Measurements from ENCODE around the gene LARGE1.

The LARGE1 gene

DNA sequence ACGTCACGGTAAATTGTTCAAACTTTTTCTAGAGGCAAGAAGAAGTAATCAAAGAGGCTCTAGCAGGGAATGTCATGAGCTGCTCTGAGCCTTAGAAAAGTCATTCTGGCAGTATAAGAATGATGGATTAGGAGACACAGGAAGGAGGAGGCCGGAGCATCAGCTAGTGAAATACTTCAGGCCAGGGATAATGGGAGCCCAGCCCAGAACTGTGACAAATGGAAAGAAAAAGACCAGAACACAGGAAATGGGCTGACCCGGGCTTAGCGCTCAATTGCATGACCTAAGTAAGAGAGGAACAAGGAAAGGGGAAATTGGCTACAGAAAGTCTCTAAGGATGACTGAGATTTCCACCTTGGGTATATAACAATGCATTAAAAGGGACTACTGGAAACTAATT lies 108.6 kb downstream of the LARGE1 start:
- no peaks in the 10 kb centered on the region for H3F3A ChIP-seq (ENCODE audit: insufficient read depth)
- H3K79me2 ChIP-seq (ENCODE audit: insufficient read depth, low read length), result no peaks in the 10 kb centered on the region
- H3K27me3 ChIP-seq (ENCODE audit: low read length), result no peaks in the 10 kb centered on the region
- TF ChIP-seq EZH2phosphoT487 (conservative IDR thresholded peaks at IDR 0.05; ENCODE audit: low read length), result no peak
- no peak overlapping the region for H3K4me2 ChIP-seq (ENCODE audit: low read depth, low read length, poor library complexity, severe bottlenecking)
- no peak overlapping the region for H3K4me3 ChIP-seq (ENCODE audit: insufficient read depth, low read length, poor library complexity, severe bottlenecking)
- H3K9me3 ChIP-seq (ENCODE audit: insufficient read depth, low read length), result no peaks in the 10 kb centered on the region
- no peak overlapping the region for H3K9ac ChIP-seq (ENCODE audit: low read length)
- no peak overlapping the region for H3K27ac ChIP-seq (ENCODE audit: low read depth, low read length)
- H3K36me3 ChIP-seq (ENCODE audit: low read length), result no peaks in the 10 kb centered on the region
- no peaks in the 10 kb centered on the region for H3K9me2 ChIP-seq (replicated peaks; ENCODE audit: insufficient read depth, low read length)
- H4K20me1 ChIP-seq (ENCODE audit: low read depth, low read length), result no peaks in the 10 kb centered on the region
- no peak overlapping the region for H2AFZ ChIP-seq (ENCODE audit: low read depth, low read length, severe bottlenecking)

DNA sequence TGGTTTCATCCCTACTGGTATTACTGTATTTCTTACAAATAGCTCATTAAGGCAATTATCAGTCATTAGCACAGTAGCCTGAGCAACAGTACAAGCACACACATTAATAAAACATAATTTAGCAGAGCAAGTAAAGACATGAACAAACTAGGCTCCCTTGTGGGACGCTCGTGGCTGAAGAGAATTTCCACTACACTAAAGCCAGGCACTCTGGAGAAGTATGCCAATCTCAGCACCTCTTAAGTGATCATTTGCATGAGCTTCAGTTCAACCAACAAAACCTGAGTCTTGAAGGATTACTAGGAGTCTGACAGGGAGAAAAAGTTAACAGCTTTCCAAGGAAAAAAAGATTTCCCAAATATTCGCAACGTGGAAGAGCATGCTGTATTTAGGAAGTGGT lies 109.1 kb downstream of the LARGE1 start:
- H3K9ac ChIP-seq (ENCODE audit: low read length), result no peak overlapping the region
- TF ChIP-seq, protein P1, sequence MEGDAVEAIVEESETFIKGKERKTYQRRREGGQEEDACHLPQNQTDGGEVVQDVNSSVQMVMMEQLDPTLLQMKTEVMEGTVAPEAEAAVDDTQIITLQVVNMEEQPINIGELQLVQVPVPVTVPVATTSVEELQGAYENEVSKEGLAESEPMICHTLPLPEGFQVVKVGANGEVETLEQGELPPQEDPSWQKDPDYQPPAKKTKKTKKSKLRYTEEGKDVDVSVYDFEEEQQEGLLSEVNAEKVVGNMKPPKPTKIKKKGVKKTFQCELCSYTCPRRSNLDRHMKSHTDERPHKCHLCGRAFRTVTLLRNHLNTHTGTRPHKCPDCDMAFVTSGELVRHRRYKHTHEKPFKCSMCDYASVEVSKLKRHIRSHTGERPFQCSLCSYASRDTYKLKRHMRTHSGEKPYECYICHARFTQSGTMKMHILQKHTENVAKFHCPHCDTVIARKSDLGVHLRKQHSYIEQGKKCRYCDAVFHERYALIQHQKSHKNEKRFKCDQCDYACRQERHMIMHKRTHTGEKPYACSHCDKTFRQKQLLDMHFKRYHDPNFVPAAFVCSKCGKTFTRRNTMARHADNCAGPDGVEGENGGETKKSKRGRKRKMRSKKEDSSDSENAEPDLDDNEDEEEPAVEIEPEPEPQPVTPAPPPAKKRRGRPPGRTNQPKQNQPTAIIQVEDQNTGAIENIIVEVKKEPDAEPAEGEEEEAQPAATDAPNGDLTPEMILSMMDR (IDR thresholded peaks at IDR 0.05; ENCODE audit: insufficient read depth, low read length, poor library complexity, severe bottlenecking), result no peak
- TF ChIP-seq EZH2phosphoT487 (conservative IDR thresholded peaks at IDR 0.05; ENCODE audit: low read length), result no peak
- H3K79me2 ChIP-seq (ENCODE audit: insufficient read depth, low read length), result no peaks in the 10 kb centered on the region
- no peaks in the 10 kb centered on the region for H3F3A ChIP-seq (ENCODE audit: insufficient read depth)
- H4K20me1 ChIP-seq (ENCODE audit: low read depth, low read length), result no peaks in the 10 kb centered on the region
- H3K9me2 ChIP-seq (replicated peaks; ENCODE audit: insufficient read depth, low read length), result no peaks in the 10 kb centered on the region
- no peaks in the 10 kb centered on the region for H3K9me3 ChIP-seq (ENCODE audit: insufficient read depth, low read length)
- no peak overlapping the region for H3K4me2 ChIP-seq (ENCODE audit: low read depth, low read length, poor library complexity, severe bottlenecking)
- H3K4me3 ChIP-seq (ENCODE audit: insufficient read depth, low read length, poor library complexity, severe bottlenecking), result no peak overlapping the region
- H3K36me3 ChIP-seq (ENCODE audit: low read length), result no peaks in the 10 kb centered on the region
- H3K27ac ChIP-seq (ENCODE audit: low read depth, low read length), result no peak overlapping the region
- no peaks in the 10 kb centered on the region for H3K27me3 ChIP-seq (ENCODE audit: low read length)
- H2AFZ ChIP-seq (ENCODE audit: low read depth, low read length, severe bottlenecking), result no peak overlapping the region

DNA sequence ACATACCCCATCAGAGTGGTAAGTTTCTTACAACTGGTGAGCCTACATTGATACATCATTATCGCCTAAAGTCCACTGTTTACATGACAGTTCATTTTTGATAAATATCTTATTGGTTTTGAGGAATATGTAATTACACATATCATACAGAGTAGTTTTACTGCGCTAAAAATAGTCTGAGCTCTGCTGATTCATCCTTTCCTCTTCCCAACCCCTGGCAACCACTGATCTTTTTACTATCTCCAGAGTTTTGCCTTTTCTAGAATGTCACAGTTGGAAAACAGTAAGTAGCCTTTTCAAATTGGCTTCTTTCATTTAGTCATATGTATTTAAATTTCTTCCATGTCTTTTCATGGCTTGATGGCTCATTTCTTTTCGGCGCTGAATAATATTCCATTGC lies 112.8 kb downstream of the LARGE1 start:
- no peaks in the 10 kb centered on the region for H3K79me2 ChIP-seq (ENCODE audit: insufficient read depth, low read length)
- H3K9ac ChIP-seq (ENCODE audit: low read length), result no peak overlapping the region
- no peak overlapping the region for H3K4me2 ChIP-seq (ENCODE audit: low read depth, low read length, poor library complexity, severe bottlenecking)
- H3F3A ChIP-seq (ENCODE audit: insufficient read depth), result no peaks in the 10 kb centered on the region
- no peaks in the 10 kb centered on the region for H3K9me2 ChIP-seq (replicated peaks; ENCODE audit: insufficient read depth, low read length)
- no peak overlapping the region for H3K27ac ChIP-seq (ENCODE audit: low read depth, low read length)
- H3K9me3 ChIP-seq (ENCODE audit: insufficient read depth, low read length), result no peaks in the 10 kb centered on the region
- H3K27me3 ChIP-seq (ENCODE audit: low read length), result no peaks in the 10 kb centered on the region
- no peak overlapping the region for H2AFZ ChIP-seq (ENCODE audit: low read depth, low read length, severe bottlenecking)
- H3K36me3 ChIP-seq (ENCODE audit: low read length), result no peaks in the 10 kb centered on the region
- TF ChIP-seq, protein P1 (IDR thresholded peaks at IDR 0.05; ENCODE audit: insufficient read depth, low read length, poor library complexity, severe bottlenecking), result no peak
- no peak for TF ChIP-seq EZH2phosphoT487 (conservative IDR thresholded peaks at IDR 0.05; ENCODE audit: low read length)
- H4K20me1 ChIP-seq (ENCODE audit: low read depth, low read length), result no peaks in the 10 kb centered on the region
- H3K4me3 ChIP-seq (ENCODE audit: insufficient read depth, low read length, poor library complexity, severe bottlenecking), result no peak overlapping the region

DNA sequence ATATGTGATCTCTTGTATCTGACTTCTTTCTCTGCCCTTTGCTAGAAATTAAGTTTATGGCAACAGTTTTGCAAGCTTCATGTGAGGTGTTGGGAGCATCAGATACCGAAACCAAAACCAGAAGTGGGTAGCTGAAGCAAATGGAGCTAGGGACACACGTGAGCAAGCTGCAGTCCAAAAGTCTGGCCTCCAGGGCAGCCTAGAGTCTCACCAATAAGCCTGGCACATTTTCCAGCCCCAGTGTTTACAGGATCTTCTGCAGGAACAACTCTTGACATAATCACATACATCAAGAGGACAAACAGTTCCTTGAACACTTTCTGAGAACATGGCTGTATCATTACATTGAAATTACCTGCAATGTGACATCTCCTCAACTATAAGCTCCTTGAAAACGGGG lies 114.1 kb downstream of the LARGE1 start:
- Histone ChIP-seq H3K27me3 (ENCODE audit: low read length) (no peaks in the 10 kb centered on the region), H3K4me2 (ENCODE audit: low read depth, low read length, poor library complexity, severe bottlenecking) (no peak overlapping the region), H3K4me3 (ENCODE audit: insufficient read depth, low read length, poor library complexity, severe bottlenecking) (no peak overlapping the region), H3K27ac (ENCODE audit: low read depth, low read length) (no peak overlapping the region), H2AFZ (ENCODE audit: low read depth, low read length, severe bottlenecking) (no peak overlapping the region), H3K79me2 (ENCODE audit: insufficient read depth, low read length) (no peaks in the 10 kb centered on the region), H3K9ac (ENCODE audit: low read length) (no peak overlapping the region), H3K36me3 (ENCODE audit: low read length) (no peaks in the 10 kb centered on the region), H3F3A (ENCODE audit: insufficient read depth) (no peaks in the 10 kb centered on the region), H4K20me1 (ENCODE audit: low read depth, low read length) (no peaks in the 10 kb centered on the region), H3K9me3 (ENCODE audit: insufficient read depth, low read length) (no peaks in the 10 kb centered on the region), H3K9me2 (replicated peaks; ENCODE audit: insufficient read depth, low read length) (no peaks in the 10 kb centered on the region)
- TF ChIP-seq, protein P1 (IDR thresholded peaks at IDR 0.05; ENCODE audit: insufficient read depth, low read length, poor library complexity, severe bottlenecking), result no peak
- TF ChIP-seq EZH2phosphoT487 (conservative IDR thresholded peaks at IDR 0.05; ENCODE audit: low read length), result no peak

Measured in SU-DHL-6 (cell line).